B cell (primary cell): Measurements from ENCODE around the gene ST3GAL3. TPM values are rescaled to one million over a fixed set of nuclear protein-coding genes. Genes with fewer than 3 reads are reported as not detected.

Experiments
- ATAC-seq: fragments of 200-7000 bp; cut with Tn5 transposase; one replicate; pipeline ENCODE4 v1.10.0; 2021; ENCODE audit warnings: low read depth, mild to moderate bottlenecking, moderate number of reproducible peaks, moderate library complexity
- CTCF ChIA-PET: fragments of 350-600 bp; sonication (Branson Sonifier 250); formaldehyde crosslinking; loops from one replicate; lab custom pipeline; 2021; ENCODE audit warnings: antibody characterized with exemption, inconsistent platforms; lab: Charles Lee
- POLR2A ChIA-PET: fragments of 350-600 bp; sonication (Branson Sonifier 250); formaldehyde crosslinking; loops from one replicate; lab custom pipeline; 2021; ENCODE audit warnings: antibody characterized with exemption; lab: Charles Lee
- DNase-seq: peaks from one replicate; pipeline ENCODE4 v3.0.0; 2013
- H2AFZ ChIP-seq: 2 replicates; pipeline ENCODE4 v1.6.1; 2012; ENCODE audit warnings: mild to moderate bottlenecking, low read depth, low read length; ENCODE audit not compliant: insufficient read depth, poor library complexity, severe bottlenecking
- H3K27ac ChIP-seq, 2 donors: 1 replicate in 1 of 2; 2 replicates in 1 of 2; pipeline ENCODE4 v1.5.1; 2012 to 2013; ENCODE audit warnings: low read length in 2 of 2, mild to moderate bottlenecking in 2 of 2, moderate library complexity in 1 of 2
- H3K27me3 ChIP-seq, 4 experiments: fragments of 200-600 bp in 1 of 4; sonication (generic) in 1 of 4; replicated peaks in 1 of 4; 1 replicate in 2 of 4; 2 replicates in 2 of 4; pipeline versions ENCODE4 v1.6.1 to v1.7.0; 2013 to 2016; ENCODE audit warnings: low read length in 3 of 4, mild to moderate bottlenecking in 2 of 4, mixed read lengths in 1 of 4, moderate library complexity in 1 of 4; ENCODE audit not compliant: insufficient read depth in 4 of 4, control insufficient read depth in 3 of 4; ENCODE audit errors: control extremely low read depth in 1 of 4
- H3K36me3 ChIP-seq, 2 experiments: replicated peaks in 1 of 2; 1 replicate in 1 of 2; 2 replicates in 1 of 2; pipeline versions ENCODE4 v1.6.1 to v1.7.1; 2013; ENCODE audit warnings: low read length in 1 of 2; ENCODE audit not compliant: insufficient read depth in 2 of 2, control insufficient read depth in 1 of 2; ENCODE audit errors: control extremely low read depth in 1 of 2, extremely low read depth in 1 of 2
- H3K4me1 ChIP-seq, 2 donors: fragments of 200-600 bp in 1 of 2; sonication (generic) in 1 of 2; 1 replicate in 1 of 2; 2 replicates in 1 of 2; pipeline versions ENCODE4 v1.5.1 to v1.6.1; 2013 to 2017; ENCODE audit warnings: low read length in 2 of 2; ENCODE audit not compliant: control insufficient read depth in 2 of 2, insufficient read depth in 2 of 2
- H3K4me2 ChIP-seq: replicated peaks from 2 replicates; pipeline ENCODE3; 2012; ENCODE audit warnings: mild to moderate bottlenecking, low read depth, low read length; ENCODE audit not compliant: poor library complexity, severe bottlenecking
- H3K4me3 ChIP-seq, 5 experiments: fragments of 200-600 bp in 1 of 5; sonication (generic) in 1 of 5; 1 replicate in 3 of 5; 2 replicates in 2 of 5; pipeline versions ENCODE4 v1.5.1 to v1.7.0; 2011 to 2016; ENCODE audit warnings: low read length in 4 of 5, mild to moderate bottlenecking in 4 of 5, low read depth in 2 of 5, control low read depth in 1 of 5, moderate library complexity in 1 of 5; ENCODE audit not compliant: insufficient read depth in 1 of 5; ENCODE audit errors: control extremely low read depth in 1 of 5, extremely low read depth in 1 of 5
- H3K79me2 ChIP-seq: fragments of 200-600 bp; sonication (generic); one replicate; pipeline ENCODE4 v1.6.0; 2016; ENCODE audit warnings: low read length; ENCODE audit not compliant: control insufficient read depth, insufficient read depth
- H3K9ac ChIP-seq: fragments of 200-600 bp; sonication (generic); 2 replicates; pipeline ENCODE4 v1.6.1; 2017; ENCODE audit warnings: mild to moderate bottlenecking, low read length, moderate library complexity
- H3K9me3 ChIP-seq, 3 donors: one replicate each; pipeline versions ENCODE4 v1.6.1 to v1.7.1; 2013; ENCODE audit warnings: low read length in 2 of 3; ENCODE audit not compliant: control insufficient read depth in 2 of 3, insufficient read depth in 1 of 3; ENCODE audit errors: control extremely low read depth in 1 of 3
- H4K20me1 ChIP-seq: 2 replicates; pipeline ENCODE4 v1.6.0; 2012; ENCODE audit warnings: mild to moderate bottlenecking, low read length; ENCODE audit not compliant: insufficient read depth, control insufficient read depth, poor library complexity, severe bottlenecking
- H3K27ac Mint-ChIP-seq: one replicate; pipeline ENCODE4 v1.8.0; 2021; ENCODE audit warnings: mixed read lengths
- H3K27me3 Mint-ChIP-seq: one replicate; pipeline ENCODE4 v1.8.0; 2021; ENCODE audit warnings: mixed read lengths
- H3K4me1 Mint-ChIP-seq: one replicate; pipeline ENCODE4 v1.8.0; 2021; ENCODE audit warnings: mixed read lengths
- H3K4me3 Mint-ChIP-seq: one replicate; pipeline ENCODE4 v1.8.0; 2021; ENCODE audit warnings: mixed read lengths
- H3K9me3 Mint-ChIP-seq: one replicate; pipeline ENCODE4 v1.8.0; 2022; ENCODE audit warnings: mixed read lengths; ENCODE audit not compliant: insufficient read depth
- EZH2 ChIP-seq: IDR thresholded peaks from 2 replicates; pipeline ENCODE4 v1.6.1; 2012; ENCODE audit warnings: borderline replicate concordance, low read depth, mild to moderate bottlenecking, moderate library complexity, low read length; ENCODE audit not compliant: insufficient read depth, poor library complexity, severe bottlenecking
- WGBS: methylation state at CpG from one replicate; pipeline ENCODE4 v1.1.5; 2013; ENCODE audit warnings: missing lambda C conversion rate; ENCODE audit not compliant: insufficient coverage; 5-methylcytosine and 5-hydroxymethylcytosine counted together
- intact Hi-C: fragments of 100-400 bp; cut with micrococcal nuclease; formaldehyde crosslinking; loops from one replicate; pipeline ENCODE4 v1.10.0; 2022
- polyA plus RNA-seq: library from polyadenylated mRNA; depleted of rRNA; stranded (reverse); fragments of >200 nt; gene quantifications from 2 replicates; pipeline ENCODE4 v1.2.3, GENCODE V29; 2012
- total RNA-seq, 2 donors: library from RNA; stranded (reverse); fragments of 120-200 nt in 1 of 2; gene quantifications; 1 replicate in 1 of 2; 2 replicates in 1 of 2; pipeline versions ENCODE4 v1.2.3 to v1.2.4, GENCODE V29; 2013 to 2022
- TF ChIP-seq, protein P1 (sequence below): fragments of 200-600 bp; IDR thresholded peaks from one replicate; pipeline ENCODE4 v1.8.0; 2022; ENCODE audit warnings: antibody characterized with exemption, mild to moderate bottlenecking

Gene ST3GAL3
- total and polyA plus RNA-seq, 2 donors (not counting 1 experiment from before 2014, with no cell fraction given): 16.8 to 31.4 TPM

DNA sequence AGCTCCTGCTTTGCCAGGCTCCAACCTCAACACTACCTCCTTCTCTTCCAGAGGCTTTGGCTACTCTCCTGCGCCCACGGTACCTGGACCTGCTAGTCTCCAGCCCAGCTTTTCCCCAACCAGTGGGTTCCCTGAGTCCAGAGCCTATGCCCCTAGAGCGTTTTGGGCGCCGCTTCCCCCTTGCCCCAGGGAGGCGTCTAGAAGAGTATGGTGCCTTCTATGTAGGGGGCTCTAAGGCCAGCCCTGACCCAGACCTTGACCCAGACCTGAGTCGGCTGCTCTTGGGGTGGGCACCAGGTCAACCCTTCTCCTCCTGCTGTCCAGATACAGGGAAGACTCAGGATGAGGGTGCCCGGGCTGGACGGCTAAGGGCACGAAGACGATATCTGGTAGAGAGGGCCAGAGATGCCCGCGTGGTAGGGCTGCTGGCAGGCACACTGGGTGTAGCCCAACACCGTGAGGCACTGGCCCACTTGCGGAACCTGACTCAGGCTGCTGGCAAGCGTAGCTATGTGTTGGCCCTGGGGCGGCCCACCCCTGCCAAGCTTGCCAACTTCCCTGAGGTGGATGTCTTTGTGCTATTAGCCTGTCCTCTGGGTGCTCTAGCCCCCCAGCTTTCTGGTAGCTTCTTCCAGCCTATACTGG is 264.1 kb downstream of the ST3GAL3 start:
- H3K4me1 ChIP-seq: peaks cover 27 to 42% of the 10 kb centered on the region in 2 donors
- Mint-ChIP-seq H3K4me1 (peaks cover 49% of the 10 kb centered on the region), H3K9me3 (no peaks in the 10 kb centered on the region), H3K27ac (no peak overlapping the region), H3K4me3 (peak overlapping the region; percentile 95), H3K27me3 (no peaks in the 10 kb centered on the region)
- intact Hi-C loops: loop anchor here (10.0 kb wide), 2 partner anchors 267 to 1517 kb away; partner anchors contain the start of genes PPCS, ST3GAL3 and ZMYND12
- no peak overlapping the region for H3K4me3 ChIP-seq
- H3K36me3 ChIP-seq: peaks cover 0 to 15% of the 10 kb centered on the region in 2 experiments
- H3K9me3 ChIP-seq: no peaks in the 10 kb centered on the region
- H3K4me2 ChIP-seq: peak overlapping the region; percentile 96
- ChIA-PET CTCF (no interaction called here), POLR2A (no interaction called here)
- ATAC-seq (no peak), DNase-seq (no peak)
- peaks cover 38% of the 10 kb centered on the region for H3K79me2 ChIP-seq
- no peak for TF ChIP-seq EZH2
- TF ChIP-seq, protein P1, sequence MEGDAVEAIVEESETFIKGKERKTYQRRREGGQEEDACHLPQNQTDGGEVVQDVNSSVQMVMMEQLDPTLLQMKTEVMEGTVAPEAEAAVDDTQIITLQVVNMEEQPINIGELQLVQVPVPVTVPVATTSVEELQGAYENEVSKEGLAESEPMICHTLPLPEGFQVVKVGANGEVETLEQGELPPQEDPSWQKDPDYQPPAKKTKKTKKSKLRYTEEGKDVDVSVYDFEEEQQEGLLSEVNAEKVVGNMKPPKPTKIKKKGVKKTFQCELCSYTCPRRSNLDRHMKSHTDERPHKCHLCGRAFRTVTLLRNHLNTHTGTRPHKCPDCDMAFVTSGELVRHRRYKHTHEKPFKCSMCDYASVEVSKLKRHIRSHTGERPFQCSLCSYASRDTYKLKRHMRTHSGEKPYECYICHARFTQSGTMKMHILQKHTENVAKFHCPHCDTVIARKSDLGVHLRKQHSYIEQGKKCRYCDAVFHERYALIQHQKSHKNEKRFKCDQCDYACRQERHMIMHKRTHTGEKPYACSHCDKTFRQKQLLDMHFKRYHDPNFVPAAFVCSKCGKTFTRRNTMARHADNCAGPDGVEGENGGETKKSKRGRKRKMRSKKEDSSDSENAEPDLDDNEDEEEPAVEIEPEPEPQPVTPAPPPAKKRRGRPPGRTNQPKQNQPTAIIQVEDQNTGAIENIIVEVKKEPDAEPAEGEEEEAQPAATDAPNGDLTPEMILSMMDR: no peak
- H4K20me1 ChIP-seq: peaks cover 25% of the 10 kb centered on the region
- no peak overlapping the region for H3K27ac ChIP-seq
- no peak overlapping the region for H3K9ac ChIP-seq
- WGBS: 97% methylated on average over 16 of the region's 17 CpGs
- no peaks in the 10 kb centered on the region for H3K27me3 ChIP-seq
- no peak overlapping the region for H2AFZ ChIP-seq

DNA sequence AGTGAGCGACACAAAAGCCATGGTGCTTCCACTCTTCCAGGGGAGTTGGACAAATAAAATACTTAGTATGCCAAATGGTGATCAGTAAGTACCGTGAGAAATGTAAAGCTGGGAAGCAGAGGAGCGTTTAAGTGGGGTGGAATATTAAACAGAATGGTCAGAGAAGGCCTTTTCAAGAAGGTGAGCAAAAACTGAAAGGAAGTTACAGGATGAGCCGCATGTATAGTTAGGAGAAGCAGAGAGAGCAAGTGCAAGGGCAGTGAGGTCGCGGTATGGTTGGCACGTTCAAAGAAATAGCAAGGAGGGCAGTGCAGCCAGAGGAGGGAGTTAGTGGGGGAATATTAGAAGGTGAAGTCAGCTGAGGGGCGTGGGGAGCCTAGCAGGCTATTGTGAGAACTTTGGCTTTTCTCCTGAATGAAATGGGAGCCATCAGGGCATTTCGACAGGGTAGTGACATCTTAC is 266.7 kb downstream of the ST3GAL3 start:
- Mint-ChIP-seq H3K27me3 (no peaks in the 10 kb centered on the region), H3K4me1 (peaks cover 72% of the 10 kb centered on the region), H3K4me3 (peak overlapping the region; percentile 97), H3K9me3 (no peaks in the 10 kb centered on the region), H3K27ac (peak overlapping the region; percentile 97)
- Histone ChIP-seq H3K4me2 (peak overlapping the region; percentile 95), H3K27ac (peak overlapping the region; percentile 89 to 96), H3K9me3 (no peaks in the 10 kb centered on the region), H3K4me3 (peak overlapping the region; percentile 41 to 97 (median 89)), H4K20me1 (peaks cover 48% of the 10 kb centered on the region), H3K36me3 (peaks cover 0 to 33% of the 10 kb centered on the region in 2 experiments), H3K4me1 (peaks cover 34 to 64% of the 10 kb centered on the region in 2 donors), H3K27me3 (no peaks in the 10 kb centered on the region), H3K79me2 (peaks cover 39% of the 10 kb centered on the region), H2AFZ (peak overlapping the region; percentile 91), H3K9ac (peak overlapping the region; percentile 91)
- intact Hi-C loops: loop anchor here (1.0 to 10.0 kb wide), 4 partner anchors 17 to 1519 kb away; partner anchors contain the start of genes CCDC24, IPO13, PPCS and ST3GAL3
- DNase-seq: no peak
- 34% methylated on average over 8 of the region's 9 CpGs for WGBS
- TF ChIP-seq EZH2: no peak
- TF ChIP-seq, protein P1: no peak
- ATAC-seq: no peak
- POLR2A ChIA-PET: interaction anchor here (1.6 to 1.8 kb wide), 2 partner anchors 18 to 27 kb away, joined by 5 read pairs; partner anchors contain the start of gene IPO13
- CTCF ChIA-PET: interaction anchor here (0.7 kb wide), 1 partner anchor 28 kb away, joined by 3 read pairs; no protein-coding TSS in a partner anchor
